ENCODE data around the gene NCS1. TPM values are rescaled to one million over a fixed set of nuclear protein-coding genes. Genes with fewer than 3 reads are reported as not detected.

NCS1 gene
- total RNA-seq, 2 donors from 2014 or later = 50.8 to 58.3 TPM

- H3K4me1 ChIP-seq (ENCODE audit: control insufficient read depth in 1 of 2, low read depth in 2 of 2) = peaks cover 26 to 86% of the 10 kb centered on the region in 2 donors
- no peaks in the 10 kb centered on the region for H3K27me3 ChIP-seq (replicated peaks; ENCODE audit: insufficient read depth)
- no peak for TF ChIP-seq CTCF (IDR thresholded peaks at IDR 0.05)
- ATAC-seq (ENCODE audit: insufficient number of reproducible peaks, low FRiP score, low read depth) = no peak
- no peaks in the 10 kb centered on the region for H3K36me3 ChIP-seq
- H3K4me3 ChIP-seq = no peak overlapping the region
- peak overlapping the region; percentile 27 to 30 for H3K27ac ChIP-seq
- DNase-seq (ENCODE audit: low spot score) = no peak
- no peaks in the 10 kb centered on the region for H3K9me3 ChIP-seq
Observed at GRCh38 chr9:130180516-130180915, 8.3 kb downstream of the NCS1 start.

GRCh38 chr9:130181678-130182380, 9.6 kb downstream of the NCS1 start:
- H3K4me3 ChIP-seq = no peak overlapping the region
- H3K27ac ChIP-seq = peak overlapping the region; percentile 71 to 94
- H3K4me1 ChIP-seq (ENCODE audit: control insufficient read depth in 1 of 2, low read depth in 2 of 2) = peaks cover 37 to 86% of the 10 kb centered on the region in 2 donors
- DNase-seq (ENCODE audit: low spot score) (no peak), ATAC-seq (ENCODE audit: insufficient number of reproducible peaks, low FRiP score, low read depth) (no peak)
- no peaks in the 10 kb centered on the region for H3K36me3 ChIP-seq
- no peak for TF ChIP-seq CTCF (IDR thresholded peaks at IDR 0.05)
- no peaks in the 10 kb centered on the region for H3K9me3 ChIP-seq
- no peaks in the 10 kb centered on the region for H3K27me3 ChIP-seq (replicated peaks; ENCODE audit: insufficient read depth)

- peaks cover 40 to 86% of the 10 kb centered on the region in 2 donors for H3K4me1 ChIP-seq (ENCODE audit: control insufficient read depth in 1 of 2, low read depth in 2 of 2)
- no peak for DNase-seq (ENCODE audit: low spot score)
- H3K27ac ChIP-seq = peak overlapping the region; percentile 71 to 94
- H3K36me3 ChIP-seq = no peaks in the 10 kb centered on the region
- no peak for TF ChIP-seq CTCF (IDR thresholded peaks at IDR 0.05)
- no peaks in the 10 kb centered on the region for H3K27me3 ChIP-seq (replicated peaks; ENCODE audit: insufficient read depth)
- no peak for ATAC-seq (ENCODE audit: insufficient number of reproducible peaks, low FRiP score, low read depth)
- H3K9me3 ChIP-seq = no peaks in the 10 kb centered on the region
- no peak overlapping the region for H3K4me3 ChIP-seq
Observed at GRCh38 chr9:130182381-130182909, 10.2 kb downstream of the NCS1 start.

- DNase-seq (ENCODE audit: low spot score) = peak; percentile 43
- ATAC-seq (ENCODE audit: insufficient number of reproducible peaks, low FRiP score, low read depth) = peak; percentile 48
- peak overlapping the region; percentile 88 to 94 for H3K27ac ChIP-seq
- peaks cover 37 to 86% of the 10 kb centered on the region in 2 donors for H3K4me1 ChIP-seq (ENCODE audit: control insufficient read depth in 1 of 2, low read depth in 2 of 2)
- H3K9me3 ChIP-seq = no peaks in the 10 kb centered on the region
- TF ChIP-seq CTCF (IDR thresholded peaks at IDR 0.05) = no peak
- no peaks in the 10 kb centered on the region for H3K36me3 ChIP-seq
- H3K4me3 ChIP-seq = peak overlapping the region; percentile 44
- H3K27me3 ChIP-seq (replicated peaks; ENCODE audit: insufficient read depth) = no peaks in the 10 kb centered on the region
Observed at GRCh38 chr9:130183133-130183762, 11.0 kb downstream of the NCS1 start.

GRCh38 chr9:130185017-130185416, 12.8 kb downstream of the NCS1 start:
- TF ChIP-seq CTCF (IDR thresholded peaks at IDR 0.05) = no peak
- Histone ChIP-seq H3K9me3 (no peaks in the 10 kb centered on the region), H3K4me1 (ENCODE audit: control insufficient read depth in 1 of 2, low read depth in 2 of 2) (peaks cover 34 to 86% of the 10 kb centered on the region in 2 donors), H3K36me3 (no peaks in the 10 kb centered on the region), H3K4me3 (peak overlapping the region; percentile 65), H3K27me3 (replicated peaks; ENCODE audit: insufficient read depth) (no peaks in the 10 kb centered on the region), H3K27ac (peak overlapping the region; percentile 88 to 94)
- ATAC-seq (ENCODE audit: insufficient number of reproducible peaks, low FRiP score, low read depth) (no peak), DNase-seq (ENCODE audit: low spot score) (no peak)

Data from thoracic aorta (tissue), 2 donors.